Osteoblast (primary cell): ENCODE results near the gene CES3. TPM values are rescaled to one million over a fixed set of nuclear protein-coding genes. Genes with fewer than 3 reads are reported as not detected.
A peak's percentile ranks its signal among the peaks of the same experiment; 100 is the strongest.

ENCODE experiments used
- DNase-seq: peaks from one replicate; pipeline ENCODE4 v3.0.0; 2011; ENCODE audit warnings: low spot score, mixed read lengths; ENCODE audit not compliant: insufficient read length; ENCODE audit errors: missing footprints
- H2AFZ ChIP-seq: 2 replicates; pipeline ENCODE4 v1.6.0; 2011; ENCODE audit warnings: mild to moderate bottlenecking, low read length
- H3K27ac ChIP-seq: 2 replicates; pipeline ENCODE4 v1.5.1; 2011; ENCODE audit warnings: mild to moderate bottlenecking, low read depth, low read length, moderate library complexity
- H3K27me3 ChIP-seq: 2 replicates; pipeline ENCODE4 v1.6.0; 2012; ENCODE audit warnings: mild to moderate bottlenecking, control low read depth, inconsistent platforms, low read length, moderate library complexity; ENCODE audit not compliant: insufficient read depth
- H3K36me3 ChIP-seq: 2 replicates; pipeline ENCODE4 v1.5.1; 2011; ENCODE audit warnings: mild to moderate bottlenecking, low read length, control low read depth, moderate library complexity; ENCODE audit not compliant: insufficient read depth
- H3K4me1 ChIP-seq: 2 replicates; pipeline ENCODE4 v1.5.1; 2011; ENCODE audit warnings: mild to moderate bottlenecking, low read length, control low read depth, moderate library complexity; ENCODE audit not compliant: insufficient read depth
- H3K4me2 ChIP-seq: 2 replicates; pipeline ENCODE4 v1.6.0; 2011; ENCODE audit warnings: mild to moderate bottlenecking, low read length; ENCODE audit not compliant: insufficient read depth
- H3K4me3 ChIP-seq: fragments of 200-600 bp; sonication (generic); 3 replicates; pipeline ENCODE4 v1.5.1; 2012; ENCODE audit warnings: mild to moderate bottlenecking, low read length, inconsistent platforms; ENCODE audit not compliant: insufficient read depth
- H3K79me2 ChIP-seq: 2 replicates; pipeline ENCODE4 v1.6.0; 2012; ENCODE audit warnings: mild to moderate bottlenecking, low read length, control low read depth, inconsistent platforms; ENCODE audit not compliant: insufficient read depth
- H3K9me3 ChIP-seq: 2 replicates; pipeline ENCODE4 v1.5.1; 2011; ENCODE audit warnings: low read depth, low read length, control low read depth
- H4K20me1 ChIP-seq: 2 replicates; pipeline ENCODE4 v1.6.0; 2012; ENCODE audit warnings: mild to moderate bottlenecking, low read length, control low read depth; ENCODE audit not compliant: insufficient read depth
- CTCF ChIP-seq: IDR thresholded peaks from 2 replicates; pipeline ENCODE4 v1.5.1; 2011; ENCODE audit warnings: mild to moderate bottlenecking, low read depth, low read length, moderate library complexity; ENCODE audit errors: extremely low read depth
- total RNA-seq: library from RNA; depleted of rRNA; stranded (reverse); fragments of >200 nt; gene quantifications from 2 replicates; pipeline ENCODE4 v1.2.3, GENCODE V29; 2012

The CES3 gene
- total RNA-seq, 1 donor: not detected

- no peaks in the 10 kb centered on the region for H4K20me1 ChIP-seq
- no peaks in the 10 kb centered on the region for H3K79me2 ChIP-seq
- no peak overlapping the region for H3K4me3 ChIP-seq
- no peaks in the 10 kb centered on the region for H3K36me3 ChIP-seq
- no peak overlapping the region for H3K4me2 ChIP-seq
- peaks cover 3% of the 10 kb centered on the region for H3K4me1 ChIP-seq
- DNase-seq: peak; percentile 99
- H3K27me3 ChIP-seq: no peaks in the 10 kb centered on the region
- H2AFZ ChIP-seq: no peak overlapping the region
- TF ChIP-seq CTCF: peak; percentile 90
- no peak overlapping the region for H3K27ac ChIP-seq
- H3K9me3 ChIP-seq: no peaks in the 10 kb centered on the region
Measured at GRCh38 chr16:66977341-66978113, 16.5 kb downstream of the CES3 start.

GRCh38 chr16:66979011-66979717, 18.1 kb downstream of the CES3 start:
- Histone ChIP-seq H3K9me3 (no peaks in the 10 kb centered on the region), H3K79me2 (no peaks in the 10 kb centered on the region), H3K4me1 (peaks cover 3% of the 10 kb centered on the region), H2AFZ (peak overlapping the region; percentile 78), H3K36me3 (no peaks in the 10 kb centered on the region), H3K27me3 (no peaks in the 10 kb centered on the region), H3K4me3 (no peak overlapping the region), H3K4me2 (no peak overlapping the region), H4K20me1 (no peaks in the 10 kb centered on the region), H3K27ac (no peak overlapping the region)
- no peak for TF ChIP-seq CTCF
- peak; percentile 84 for DNase-seq

GRCh38 chr16:66983033-66983432, 22.0 kb downstream of the CES3 start:
- no peak for DNase-seq
- H3K79me2 ChIP-seq: no peaks in the 10 kb centered on the region
- H3K4me2 ChIP-seq: no peak overlapping the region
- H3K27ac ChIP-seq: no peak overlapping the region
- H3K27me3 ChIP-seq: no peaks in the 10 kb centered on the region
- H3K4me1 ChIP-seq: peaks cover 3% of the 10 kb centered on the region
- H3K36me3 ChIP-seq: no peaks in the 10 kb centered on the region
- TF ChIP-seq CTCF: no peak
- H2AFZ ChIP-seq: no peak overlapping the region
- no peaks in the 10 kb centered on the region for H3K9me3 ChIP-seq
- H3K4me3 ChIP-seq: no peak overlapping the region
- H4K20me1 ChIP-seq: no peaks in the 10 kb centered on the region

- H3K4me1 ChIP-seq: no peaks in the 10 kb centered on the region
- no peak overlapping the region for H3K4me3 ChIP-seq
- H3K36me3 ChIP-seq: no peaks in the 10 kb centered on the region
- H4K20me1 ChIP-seq: no peaks in the 10 kb centered on the region
- no peak for DNase-seq
- TF ChIP-seq CTCF: no peak
- H3K79me2 ChIP-seq: no peaks in the 10 kb centered on the region
- no peak overlapping the region for H2AFZ ChIP-seq
- H3K9me3 ChIP-seq: no peaks in the 10 kb centered on the region
- H3K4me2 ChIP-seq: no peak overlapping the region
- H3K27ac ChIP-seq: no peak overlapping the region
- H3K27me3 ChIP-seq: no peaks in the 10 kb centered on the region
Measured at GRCh38 chr16:66984892-66985311, 23.8 kb downstream of the CES3 start.
